ENCODE measurements around the gene PRR15L. TPM values are rescaled to one million over a fixed set of nuclear protein-coding genes. Genes with fewer than 3 reads are reported as not detected.
A peak's percentile ranks its signal among the peaks of the same experiment; 100 is the strongest.

The PRR15L gene
- total and polyA plus RNA-seq, 2 of the 4 experiments (the other 2 are of a cell fraction) = not detected

- Histone ChIP-seq H3K4me2 (ENCODE audit: low read depth, low read length) (no peak overlapping the region), H2AK5ac (ENCODE audit: low read depth, low read length) (no peak overlapping the region), H4K20me1 (ENCODE audit: insufficient read depth, low read length) (no peaks in the 10 kb centered on the region; the same call in 1 of the 2 replicates), H3K27ac (ENCODE audit: insufficient read depth, low read length) (no peak overlapping the region), H4K91ac (ENCODE audit: insufficient read depth, low read depth, low read length) (no peak overlapping the region), H3K4ac (ENCODE audit: low read depth, low read length) (no peak overlapping the region), H3K36me3 (ENCODE audit: control insufficient read depth, insufficient read depth, low read length) (peaks cover 34% of the 10 kb centered on the region), H2BK120ac (ENCODE audit: low read depth, low read length) (no peak overlapping the region), H3K18ac (ENCODE audit: low read depth, low read length) (no peak overlapping the region), H3K4me1 (ENCODE audit: control insufficient read depth, insufficient read depth, low read length) (no peaks in the 10 kb centered on the region), H3K9me1 (ENCODE audit: insufficient read depth, low read length) (no peaks in the 10 kb centered on the region), H2BK5ac (ENCODE audit: low read depth, low read length, poor library complexity, severe bottlenecking) (no peak overlapping the region), H4K8ac (ENCODE audit: low read depth in 2 of 2, low read length in 2 of 2) (no peak overlapping the region), H2AK9ac (replicated peaks; ENCODE audit: low read depth, low read length, poor library complexity) (no peak overlapping the region), H3K79me1 (ENCODE audit: low read depth in 1 of 2, low read length in 2 of 2) (no peaks in the 10 kb centered on the region), H2BK20ac (ENCODE audit: low read depth, low read length) (no peak overlapping the region), H3K23ac (ENCODE audit: low read depth, low read length) (no peak overlapping the region), H2BK15ac (ENCODE audit: low read depth, low read length) (no peak overlapping the region), H3K56ac (ENCODE audit: extremely low read depth, insufficient read depth, low read length) (no peak overlapping the region), H3K14ac (replicated peaks; ENCODE audit: low read depth, low read length) (no peak overlapping the region), H3K9me3 (ENCODE audit: control insufficient read depth, insufficient read depth, low read length) (no peaks in the 10 kb centered on the region), H4K5ac (ENCODE audit: low read depth, low read length) (no peak overlapping the region), H3K4me3 (ENCODE audit: insufficient read depth, low read depth, low read length) (no peak overlapping the region), H3K27me3 (ENCODE audit: control insufficient read depth, insufficient read depth, low read length) (no peaks in the 10 kb centered on the region), H2AFZ (replicated peaks; ENCODE audit: low read length, poor library complexity) (no peak overlapping the region), H3K9ac (ENCODE audit: low read depth, low read length) (no peak overlapping the region)
- ChIA-PET POLR2A (ENCODE audit: unreplicated experiment) (no interaction called here), CTCF (no interaction called here)
- no CpG with 5 or more reads among the region's 3 CpGs for WGBS, 2 experiments (ENCODE audit: extremely low coverage in 2 of 2, insufficient read length in 1 of 2)
- no TSS peak for BruUV-seq (replicated peaks)
- intact Hi-C loops (cut with micrococcal nuclease) (no loop called here), in situ Hi-C loops (cut with MboI; ENCODE audit: low sequenced_read_pairs) (no loop called here), dilution Hi-C loops (cut with HindIII; ENCODE audit: low sequenced_read_pairs, unreplicated experiment) (no loop called here)
- TF ChIP-seq MAFK (IDR thresholded peaks at IDR 0.05; ENCODE audit: low read depth, low read length) (peak; percentile 96), BHLHE40 (IDR thresholded peaks at IDR 0.05; ENCODE audit: low read depth, low read length) (no peak)
- no peak for ATAC-seq (ENCODE audit: low read depth)
- no peak for DNase-seq
Observed at GRCh38 chr17:47925678-47925988, 32.0 kb downstream of the PRR15L start.
